DMS79 treated with DMSO at 0.1 percent for 48 hours (cell line): Measurements from ENCODE around the gene CRX.
A peak's percentile ranks its signal among the peaks of the same experiment; 100 is the strongest.
"Not testable (repeated sequence)": the region's sequence is repeated elsewhere in the genome, so short reads cannot be mapped to it uniquely, and the experiment has no call there.

Source experiments
- DNase-seq: peaks from one replicate; lab custom pipeline; 2025; lab: John Stamatoyannopoulos, UW

Gene CRX

GRCh38 chr19:47859838-47860237 is 38.1 kb downstream of the CRX start:
- not testable (repeated sequence) for DNase-seq

- no peak for DNase-seq
Observed at GRCh38 chr19:47860602-47861297, 39.0 kb downstream of the CRX start.

- no peak for DNase-seq
Observed at GRCh38 chr19:47861630-47862029, 39.9 kb downstream of the CRX start.

- DNase-seq = peak; percentile 27
Observed at GRCh38 chr19:47863514-47863936, 41.8 kb downstream of the CRX start.

GRCh38 chr19:47865166-47865565 is 43.4 kb downstream of the CRX start:
- DNase-seq = no peak

- DNase-seq = no peak
Observed at GRCh38 chr19:47878906-47879305, 57.2 kb downstream of the CRX start.

- DNase-seq = not testable (repeated sequence)
Observed at GRCh38 chr19:47879385-47879784, 57.6 kb downstream of the CRX start.

GRCh38 chr19:47881757-47882156 is 60.0 kb downstream of the CRX start:
- no peak for DNase-seq

GRCh38 chr19:47882890-47883289 is 61.2 kb downstream of the CRX start:
- DNase-seq = no peak

- DNase-seq = no peak
Observed at GRCh38 chr19:47885067-47885463, 63.3 kb downstream of the CRX start.

GRCh38 chr19:47886010-47886559 is 64.3 kb downstream of the CRX start, which contains the start of gene SULT2A1:
Gene SULT2A1, minus strand, starts transcription at chr19:47886315. Its CDS starts 58 bp downstream, at chr19:47886257.
- DNase-seq = no peak

GRCh38 chr19:47890865-47891621 is 69.3 kb downstream of the CRX start:
- DNase-seq = no peak

- no peak for DNase-seq
Observed at GRCh38 chr19:47891622-47891922, 69.8 kb downstream of the CRX start.

GRCh38 chr19:47891923-47892666 is 70.4 kb downstream of the CRX start:
- no peak for DNase-seq
